ENCODE results near the gene DSG1. TPM values are rescaled to one million over a fixed set of nuclear protein-coding genes. Genes with fewer than 3 reads are reported as not detected.
A peak's percentile ranks its signal among the peaks of the same experiment; 100 is the strongest.
"Not testable (repeated sequence)": the region's sequence is repeated elsewhere in the genome, so short reads cannot be mapped to it uniquely, and the experiment has no call there.

Gene DSG1
- total RNA-seq, 2 donors from 2014 or later = 0.32 to 5.5 TPM

GRCh38 chr18:31274931-31275330 lies 43.0 kb upstream of the DSG1 start:
- 18% methylated on average over 2 of the region's 2 CpGs for whole genome bisulfite sequencing
- Histone ChIP-seq H3K4me3 (no peak overlapping the region), H3K36me3 (no peaks in the 10 kb centered on the region), H3K27me3 (replicated peaks; ENCODE audit: insufficient read depth) (no peaks in the 10 kb centered on the region), H3K9me3 (no peaks in the 10 kb centered on the region), H3K4me1 (replicated peaks) (no peaks in the 10 kb centered on the region), H3K27ac (no peak overlapping the region)
- intact Hi-C loops (cut with DNase I) = no loop called here
- peak; percentile 55 for DNase-seq (ENCODE audit: low spot score)
- TF ChIP-seq POLR2AphosphoS5 (IDR thresholded peaks at IDR 0.05) (peak; percentile 62), POLR2A (IDR thresholded peaks at IDR 0.05) (no peak), CTCF (IDR thresholded peaks at IDR 0.05) (no peak)

GRCh38 chr18:31275722-31276463 lies 42.1 kb upstream of the DSG1 start:
- 49% methylated on average over 3 of the region's 3 CpGs for WGBS
- H3K36me3 ChIP-seq = no peaks in the 10 kb centered on the region
- no peak overlapping the region for H3K4me3 ChIP-seq
- no peak for TF ChIP-seq POLR2AphosphoS5 (IDR thresholded peaks at IDR 0.05)
- TF ChIP-seq POLR2A (IDR thresholded peaks at IDR 0.05) = no peak
- TF ChIP-seq CTCF (IDR thresholded peaks at IDR 0.05) = no peak
- H3K27ac ChIP-seq = no peak overlapping the region
- no peaks in the 10 kb centered on the region for H3K27me3 ChIP-seq (replicated peaks; ENCODE audit: insufficient read depth)
- DNase-seq (ENCODE audit: low spot score) = no peak
- intact Hi-C loops (cut with DNase I) = no loop called here
- H3K4me1 ChIP-seq (replicated peaks) = no peaks in the 10 kb centered on the region
- H3K9me3 ChIP-seq = no peaks in the 10 kb centered on the region

GRCh38 chr18:31278609-31279071 lies 39.3 kb upstream of the DSG1 start:
- WGBS = 80% methylated on average over 1 of the region's 1 CpG
- TF ChIP-seq CTCF (IDR thresholded peaks at IDR 0.05) (no peak), POLR2A (IDR thresholded peaks at IDR 0.05) (no peak), POLR2AphosphoS5 (IDR thresholded peaks at IDR 0.05) (no peak)
- no peak overlapping the region for H3K4me3 ChIP-seq
- intact Hi-C loops (cut with DNase I) = no loop called here
- H3K36me3 ChIP-seq = no peaks in the 10 kb centered on the region
- H3K9me3 ChIP-seq = no peaks in the 10 kb centered on the region
- no peaks in the 10 kb centered on the region for H3K27me3 ChIP-seq (replicated peaks; ENCODE audit: insufficient read depth)
- H3K4me1 ChIP-seq (replicated peaks) = no peaks in the 10 kb centered on the region
- no peak overlapping the region for H3K27ac ChIP-seq
- DNase-seq (ENCODE audit: low spot score) = no peak

- DNase-seq (ENCODE audit: low spot score) = no peak
- H3K4me1 ChIP-seq (replicated peaks) = no peaks in the 10 kb centered on the region
- intact Hi-C loops (cut with DNase I) = no loop called here
- H3K4me3 ChIP-seq = no peak overlapping the region
- no peak overlapping the region for H3K27ac ChIP-seq
- TF ChIP-seq POLR2AphosphoS5 (IDR thresholded peaks at IDR 0.05) (no peak), POLR2A (IDR thresholded peaks at IDR 0.05) (no peak), CTCF (IDR thresholded peaks at IDR 0.05) (no peak)
- H3K36me3 ChIP-seq = no peaks in the 10 kb centered on the region
- WGBS = 97% methylated on average over 2 of the region's 2 CpGs
- no peaks in the 10 kb centered on the region for H3K9me3 ChIP-seq
- H3K27me3 ChIP-seq (replicated peaks; ENCODE audit: insufficient read depth) = no peaks in the 10 kb centered on the region
These were observed 37.5 kb upstream of the DSG1 start for GRCh38 chr18:31280502-31280901.

- H3K9me3 ChIP-seq = no peaks in the 10 kb centered on the region
- intact Hi-C loops (cut with DNase I) = no loop called here
- no peak overlapping the region for H3K4me3 ChIP-seq
- H3K27ac ChIP-seq = no peak overlapping the region
- no peak for DNase-seq (ENCODE audit: low spot score)
- H3K4me1 ChIP-seq (replicated peaks) = no peaks in the 10 kb centered on the region
- H3K27me3 ChIP-seq (replicated peaks; ENCODE audit: insufficient read depth) = no peaks in the 10 kb centered on the region
- no peak for TF ChIP-seq CTCF (IDR thresholded peaks at IDR 0.05)
- no peak for TF ChIP-seq POLR2AphosphoS5 (IDR thresholded peaks at IDR 0.05)
- TF ChIP-seq POLR2A (IDR thresholded peaks at IDR 0.05) = no peak
- H3K36me3 ChIP-seq = no peaks in the 10 kb centered on the region
These were observed 36.5 kb upstream of the DSG1 start for GRCh38 chr18:31281437-31281836.

GRCh38 chr18:31289446-31289845 lies 28.5 kb upstream of the DSG1 start:
- H3K4me3 ChIP-seq; H3K27ac ChIP-seq; H3K27me3 ChIP-seq (replicated peaks; ENCODE audit: insufficient read depth); H3K4me1 ChIP-seq (replicated peaks); DNase-seq (ENCODE audit: low spot score); H3K36me3 ChIP-seq; H3K9me3 ChIP-seq; intact Hi-C loops (cut with DNase I): not testable (repeated sequence)
- 75% methylated on average over 3 of the region's 3 CpGs for WGBS

Data from prostate gland (tissue), 2 donors.